ENCODE data around the gene MDGA2.
A peak's percentile ranks its signal among the peaks of the same experiment; 100 is the strongest.
"Not testable (repeated sequence)": the region's sequence is repeated elsewhere in the genome, so short reads cannot be mapped to it uniquely, and the experiment has no call there.

The MDGA2 gene

GRCh38 chr14:47210099-47210498 is 465.3 kb downstream of the MDGA2 start:
- H3K36me3 ChIP-seq: no peaks in the 10 kb centered on the region
- no peak for TF ChIP-seq CTCF (IDR thresholded peaks at IDR 0.05; ENCODE audit: low read depth, low read length)
- no peaks in the 10 kb centered on the region; the same call in 1 of the 2 replicates for H3K4me1 ChIP-seq
- DNase-seq: no peak
- H3K4me3 ChIP-seq (ENCODE audit: low read depth, low read length): no peak overlapping the region
- no peaks in the 10 kb centered on the region for H3K27me3 ChIP-seq
- H3K9me3 ChIP-seq: no peaks in the 10 kb centered on the region

DNA sequence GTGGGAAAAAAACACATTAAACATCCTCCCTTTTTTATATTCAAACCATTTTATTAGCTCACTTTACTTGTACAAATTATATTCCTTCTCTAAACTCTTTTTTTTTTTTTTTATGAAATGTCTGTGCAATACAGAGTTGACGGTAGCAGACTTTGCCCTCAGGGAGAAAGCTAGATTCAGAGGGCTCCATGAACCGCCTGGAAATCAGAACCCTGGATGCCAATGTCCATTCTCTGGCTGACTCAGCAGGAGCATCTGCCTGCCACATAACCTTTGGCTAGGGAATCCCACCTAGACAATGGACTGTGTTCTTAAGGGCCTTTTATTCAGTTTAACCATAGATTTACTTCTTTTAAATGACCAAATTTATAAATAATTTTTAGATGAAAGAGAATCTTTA is 467.0 kb downstream of the MDGA2 start:
- no peak for TF ChIP-seq CTCF (IDR thresholded peaks at IDR 0.05; ENCODE audit: low read depth, low read length)
- Histone ChIP-seq H3K27me3 (no peaks in the 10 kb centered on the region), H3K4me1 (no peaks in the 10 kb centered on the region; the same call in 1 of the 2 replicates), H3K36me3 (no peaks in the 10 kb centered on the region), H3K4me3 (ENCODE audit: low read depth, low read length) (no peak overlapping the region), H3K9me3 (no peaks in the 10 kb centered on the region)
- DNase-seq: peak; percentile 30

DNA sequence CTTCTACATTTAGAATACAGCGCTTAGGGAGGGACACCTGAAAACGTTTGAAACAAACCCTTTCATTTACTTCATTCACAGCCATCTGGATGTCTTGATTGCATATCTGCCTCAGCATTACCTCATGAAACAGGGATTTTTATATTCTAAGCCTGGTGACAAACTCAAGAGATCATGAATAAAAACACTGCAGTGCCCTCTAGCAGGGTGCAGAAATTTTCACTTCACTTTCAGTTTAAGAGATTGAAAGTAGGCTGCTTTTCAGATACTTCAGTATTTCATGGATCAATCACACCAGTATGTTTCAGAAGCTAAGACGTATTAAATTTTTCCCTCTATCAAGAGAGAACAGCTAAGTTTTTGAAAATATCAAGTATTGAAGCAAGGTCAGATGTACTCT is 467.8 kb downstream of the MDGA2 start:
- no peak for DNase-seq
- Histone ChIP-seq H3K27me3 (no peaks in the 10 kb centered on the region), H3K4me1 (no peaks in the 10 kb centered on the region), H3K36me3 (no peaks in the 10 kb centered on the region), H3K9me3 (no peaks in the 10 kb centered on the region), H3K4me3 (ENCODE audit: low read depth, low read length) (no peak overlapping the region)
- peak; percentile 32; the same call in 1 of the 2 replicates for TF ChIP-seq CTCF (IDR thresholded peaks at IDR 0.05; ENCODE audit: low read depth, low read length)

- no peak for DNase-seq
- Histone ChIP-seq H3K4me3 (ENCODE audit: low read depth, low read length) (no peak overlapping the region), H3K27me3 (no peaks in the 10 kb centered on the region), H3K4me1 (no peaks in the 10 kb centered on the region), H3K36me3 (no peaks in the 10 kb centered on the region), H3K9me3 (no peaks in the 10 kb centered on the region)
- TF ChIP-seq CTCF (IDR thresholded peaks at IDR 0.05; ENCODE audit: low read depth, low read length): no peak
Observed at GRCh38 chr14:47200740-47201139, 474.7 kb downstream of the MDGA2 start.

DNA sequence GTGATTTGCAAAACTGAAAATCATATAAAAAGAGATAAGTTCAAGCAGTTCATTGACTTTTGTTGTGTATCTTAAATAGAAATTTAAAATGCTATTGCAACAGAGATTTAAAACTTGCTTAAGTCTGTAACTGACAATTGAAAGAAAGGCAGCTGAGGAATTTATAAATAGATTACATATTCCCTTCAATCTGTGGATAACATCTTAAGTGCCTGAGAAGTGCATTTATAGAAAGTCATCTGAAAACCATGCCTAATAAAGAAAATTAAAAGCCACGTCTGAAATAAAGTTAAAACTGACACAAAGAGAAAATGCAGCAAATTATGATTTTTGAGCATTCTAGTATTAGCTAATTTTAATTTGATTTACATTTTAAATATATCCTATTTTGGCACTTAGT is 479.8 kb downstream of the MDGA2 start:
- no peaks in the 10 kb centered on the region for H3K4me1 ChIP-seq
- DNase-seq: no peak
- no peaks in the 10 kb centered on the region for H3K36me3 ChIP-seq
- no peak overlapping the region for H3K4me3 ChIP-seq (ENCODE audit: low read depth, low read length)
- no peak for TF ChIP-seq CTCF (IDR thresholded peaks at IDR 0.05; ENCODE audit: low read depth, low read length)
- no peaks in the 10 kb centered on the region for H3K27me3 ChIP-seq
- no peaks in the 10 kb centered on the region for H3K9me3 ChIP-seq

DNA sequence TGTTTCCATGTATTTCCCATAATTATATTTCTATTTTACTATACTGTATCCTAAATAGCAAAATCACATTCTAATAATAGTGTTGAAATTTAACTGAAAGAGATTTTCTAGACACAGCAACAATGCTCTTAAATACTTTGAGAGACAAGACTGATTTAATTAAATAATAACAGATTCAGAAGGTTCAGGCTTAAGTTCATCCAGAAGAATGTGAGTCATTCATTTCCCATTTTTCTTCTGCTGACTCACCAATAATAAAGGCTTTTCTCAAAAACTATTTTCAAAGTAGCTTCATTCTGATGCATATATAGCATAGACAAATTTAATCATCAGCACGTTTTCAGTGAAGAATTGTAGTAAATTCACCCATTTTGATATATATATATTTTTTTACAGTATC is 481.4 kb downstream of the MDGA2 start:
- Histone ChIP-seq H3K36me3 (no peaks in the 10 kb centered on the region), H3K27me3 (no peaks in the 10 kb centered on the region), H3K9me3 (no peaks in the 10 kb centered on the region), H3K4me1 (no peaks in the 10 kb centered on the region), H3K4me3 (ENCODE audit: low read depth, low read length) (no peak overlapping the region)
- no peak for DNase-seq
- TF ChIP-seq CTCF (IDR thresholded peaks at IDR 0.05; ENCODE audit: low read depth, low read length): no peak

- H3K36me3 ChIP-seq; H3K4me1 ChIP-seq; DNase-seq; H3K4me3 ChIP-seq (ENCODE audit: low read depth, low read length); H3K9me3 ChIP-seq; H3K27me3 ChIP-seq: not testable (repeated sequence)
Observed at GRCh38 chr14:47192203-47192602, 483.2 kb downstream of the MDGA2 start.

Data from BE2C (cell line).